H1 (cell line): ENCODE results near the gene AGRN. TPM values are rescaled to one million over a fixed set of nuclear protein-coding genes. Genes with fewer than 3 reads are reported as not detected.

Source experiments
- CTCF ChIA-PET: fragments of 300-600 bp; sonication (Branson Sonifier 250); formaldehyde crosslinking; loops from one replicate; lab custom pipeline; 2021; ENCODE audit not compliant: partially characterized antibody; lab: Charles Lee
- POLR2A ChIA-PET: fragments of 300-600 bp; sonication (Branson Sonifier 250); formaldehyde crosslinking; loops from one replicate; lab custom pipeline; 2021; ENCODE audit warnings: inconsistent platforms; ENCODE audit not compliant: partially characterized antibody; lab: Charles Lee
- DNase-seq, 2 experiments: peaks; one replicate each; pipeline versions ENCODE4 v3.0.0 to v3.0.0-alpha.2; 2010 to 2022; ENCODE audit warnings: low spot score in 2 of 2, low read depth in 1 of 2, mixed read lengths in 1 of 2
- FAIRE-seq: peaks from 2 replicates; lab custom pipeline; 2011; peaks lifted over from hg19 to GRCh38; lab: Jason Lieb, UNC
- H2AFZ ChIP-seq: 2 replicates; pipeline ENCODE4 v1.8.1; 2012; ENCODE audit warnings: low read length, inconsistent platforms
- H2AK5ac ChIP-seq: 2 replicates; pipeline ENCODE4 v1.6.1; 2013; ENCODE audit warnings: low read depth, low read length
- H2BK120ac ChIP-seq: replicated peaks from 2 replicates; pipeline ENCODE3; 2013; ENCODE audit warnings: low read depth, low read length, inconsistent platforms
- H2BK12ac ChIP-seq: 2 replicates; pipeline ENCODE4 v1.6.1; 2013; ENCODE audit warnings: low read depth, low read length
- H2BK15ac ChIP-seq: 2 replicates; pipeline ENCODE4 v1.6.1; 2013; ENCODE audit warnings: low read length
- H2BK20ac ChIP-seq: 2 replicates; pipeline ENCODE4 v1.6.1; 2013; ENCODE audit warnings: low read length
- H2BK5ac ChIP-seq: 2 replicates; pipeline ENCODE4 v1.6.1; 2013; ENCODE audit warnings: low read depth, low read length
- H3K14ac ChIP-seq: 2 replicates; pipeline ENCODE4 v1.6.1; 2013; ENCODE audit warnings: inconsistent platforms; ENCODE audit not compliant: insufficient read length
- H3K18ac ChIP-seq: 2 replicates; pipeline ENCODE4 v1.6.1; 2013; ENCODE audit warnings: low read length; ENCODE audit errors: extremely low read depth
- H3K23ac ChIP-seq: 2 replicates; pipeline ENCODE4 v1.6.1; 2013; ENCODE audit warnings: inconsistent platforms; ENCODE audit not compliant: insufficient read length
- H3K23me2 ChIP-seq: 2 replicates; pipeline ENCODE4 v1.6.1; 2013; ENCODE audit warnings: low read depth, low read length
- H3K27ac ChIP-seq: 2 replicates; pipeline ENCODE4 v1.6.1; 2011; ENCODE audit warnings: low read depth, low read length, inconsistent platforms
- H3K27me3 ChIP-seq, 4 experiments: replicated peaks in 1 of 4; 1 replicate in 1 of 4; 2 replicates in 3 of 4; pipeline versions ENCODE4 v1.6.1 to v1.8.1; 2011 to 2013; ENCODE audit warnings: low read length in 3 of 4, mild to moderate bottlenecking in 3 of 4, inconsistent platforms in 2 of 4, mixed read lengths in 2 of 4, moderate library complexity in 1 of 4; ENCODE audit not compliant: control insufficient read depth in 3 of 4, insufficient read depth in 3 of 4; ENCODE audit errors: extremely low read depth in 1 of 4
- H3K36me3 ChIP-seq, 4 experiments: 2 replicates each; pipeline versions ENCODE4 v1.6.1 to v1.8.1; 2011 to 2013; ENCODE audit warnings: mild to moderate bottlenecking in 4 of 4, low read length in 3 of 4, moderate library complexity in 2 of 4, control low read depth in 1 of 4, inconsistent platforms in 1 of 4; ENCODE audit not compliant: insufficient read depth in 4 of 4, control insufficient read depth in 2 of 4
- H3K4ac ChIP-seq: replicated peaks from 2 replicates; pipeline ENCODE3; 2013; ENCODE audit warnings: low read length, low read depth, mixed read lengths, inconsistent platforms; ENCODE audit not compliant: insufficient read length
- H3K4me1 ChIP-seq, 4 experiments: replicated peaks in 1 of 4; 1 replicate in 1 of 4; 2 replicates in 3 of 4; pipeline versions ENCODE4 v1.6.1 to v1.8.1; 2011 to 2013; ENCODE audit warnings: low read length in 3 of 4, inconsistent platforms in 2 of 4, mixed read lengths in 1 of 4; ENCODE audit not compliant: insufficient read depth in 4 of 4, control insufficient read depth in 3 of 4
- H3K4me2 ChIP-seq, 2 experiments: 2 replicates each; pipeline versions ENCODE4 v1.6.1 to v1.8.1; 2011 to 2013; ENCODE audit warnings: low read depth in 2 of 2, low read length in 2 of 2, control low read depth in 1 of 2, inconsistent platforms in 1 of 2, mild to moderate bottlenecking in 1 of 2; ENCODE audit not compliant: insufficient read depth in 1 of 2
- H3K4me3 ChIP-seq, 4 experiments: fragments of 200-600, 300-600 bp in 1 of 4; sonication (generic), shearing (Covaris generic), sonication (Bioruptor Twin) in 1 of 4; 2 replicates each; pipeline versions ENCODE4 v1.5.1 to v1.8.1; 2011 to 2016; ENCODE audit warnings: low read length in 4 of 4, low read depth in 3 of 4, control low read depth in 2 of 4, inconsistent platforms in 2 of 4, mild to moderate bottlenecking in 2 of 4, mixed read lengths in 1 of 4, moderate library complexity in 1 of 4; ENCODE audit not compliant: insufficient read depth in 2 of 4; ENCODE audit errors: extremely low read depth in 1 of 4
- H3K56ac ChIP-seq: replicated peaks from 2 replicates; pipeline ENCODE3; 2013; ENCODE audit warnings: low read depth, mild to moderate bottlenecking, mixed read lengths, low read length, inconsistent platforms; ENCODE audit not compliant: insufficient read length
- H3K79me1 ChIP-seq: 2 replicates; pipeline ENCODE4 v1.6.1; 2013; ENCODE audit warnings: low read depth, low read length, control low read depth
- H3K79me2 ChIP-seq, 2 experiments: 2 replicates each; pipeline versions ENCODE4 v1.6.1 to v1.8.1; 2012 to 2013; ENCODE audit warnings: low read length in 2 of 2, mild to moderate bottlenecking in 2 of 2, inconsistent platforms in 1 of 2; ENCODE audit not compliant: insufficient read depth in 2 of 2, control insufficient read depth in 1 of 2
- H3K9ac ChIP-seq, 4 experiments: replicated peaks in 1 of 4; 1 replicate in 1 of 4; 2 replicates in 3 of 4; pipeline versions ENCODE4 v1.6.1 to v1.8.1; 2011 to 2013; ENCODE audit warnings: low read depth in 3 of 4, low read length in 3 of 4, control low read depth in 2 of 4, mild to moderate bottlenecking in 2 of 4, moderate library complexity in 2 of 4, inconsistent platforms in 1 of 4; ENCODE audit errors: extremely low read depth in 1 of 4
- H3K9me3 ChIP-seq, 2 experiments: 2 replicates each; pipeline versions ENCODE4 v1.6.1 to v1.8.1; 2012 to 2013; ENCODE audit warnings: mild to moderate bottlenecking in 2 of 2, moderate library complexity in 2 of 2, control low read depth in 1 of 2, inconsistent platforms in 1 of 2, low read depth in 1 of 2, low read length in 1 of 2, mixed read lengths in 1 of 2; ENCODE audit not compliant: insufficient read depth in 2 of 2
- H4K20me1 ChIP-seq, 2 experiments: replicated peaks in 1 of 2; 2 replicates each; pipeline versions ENCODE3 to v1.8.1; 2011 to 2013; ENCODE audit warnings: inconsistent platforms in 2 of 2, low read length in 2 of 2, mild to moderate bottlenecking in 1 of 2; ENCODE audit not compliant: insufficient read depth in 2 of 2, control insufficient read depth in 1 of 2
- H4K5ac ChIP-seq: 2 replicates; pipeline ENCODE4 v1.6.1; 2013; ENCODE audit warnings: low read length, low read depth, mixed read lengths, inconsistent platforms; ENCODE audit not compliant: insufficient read length
- H4K8ac ChIP-seq: 2 replicates; pipeline ENCODE4 v1.8.0; 2013; ENCODE audit warnings: mild to moderate bottlenecking, moderate library complexity, low read length, inconsistent platforms; ENCODE audit not compliant: insufficient read depth; ENCODE audit errors: extremely low read depth
- H4K91ac ChIP-seq: replicated peaks from 2 replicates; pipeline ENCODE3; 2013; ENCODE audit warnings: low read length, mixed read lengths, inconsistent platforms; ENCODE audit not compliant: insufficient read length
- BCL11A ChIP-seq, 2 experiments: IDR thresholded peaks; one replicate each; pipeline ENCODE4 v1.6.1; 2011; ENCODE audit warnings: low read depth in 2 of 2, low read length in 2 of 2, mild to moderate bottlenecking in 2 of 2
- FOSL1 ChIP-seq: IDR thresholded peaks from 2 replicates; pipeline ENCODE4 v1.6.1; 2011; ENCODE audit warnings: mild to moderate bottlenecking, low read depth, low read length, moderate library complexity; ENCODE audit not compliant: insufficient read depth
- GABPA ChIP-seq: IDR thresholded peaks from 2 replicates; pipeline ENCODE4 v1.6.1; 2011; ENCODE audit warnings: mild to moderate bottlenecking, low read length, moderate library complexity, borderline replicate concordance; ENCODE audit not compliant: insufficient read depth
- MAFK ChIP-seq: IDR thresholded peaks from 2 replicates; pipeline ENCODE4 v1.6.1; 2012; ENCODE audit warnings: low read depth, mild to moderate bottlenecking, improper control_type of control experiment, low read length
- POU5F1 ChIP-seq: IDR thresholded peaks from 2 replicates; pipeline ENCODE4 v1.6.1; 2011; ENCODE audit warnings: low read depth, mild to moderate bottlenecking, low read length, moderate library complexity
- WGBS, 2 experiments: shearing (Covaris generic) in 1 of 2; methylation state at CpG; one replicate each; pipeline versions ENCODE4 v1.1.6 to v1.1.7; 2013 to 2015; ENCODE audit warnings: low lambda C conversion rate in 2 of 2, mixed read lengths in 2 of 2, inconsistent platforms in 1 of 2, low coverage in 1 of 2, missing lambda C conversion rate in 1 of 2; ENCODE audit not compliant: insufficient replicate concordance in 2 of 2, insufficient coverage in 1 of 2, insufficient read length in 1 of 2; ENCODE audit errors: extremely low coverage in 1 of 2, missing lambda C conversion rate in 1 of 2; 5-methylcytosine and 5-hydroxymethylcytosine counted together
- polyA plus RNA-seq, 7 experiments: library from polyadenylated mRNA; depleted of rRNA in 3 of 7; stranded (reverse) in 5 of 7; unstranded in 2 of 7; fragments of >200 nt in 5 of 7; fragments of 200-250 nt in 2 of 7; gene quantifications; 1 replicate in 5 of 7; 2 replicates in 1 of 7; 4 replicates in 1 of 7; pipeline versions ENCODE4 v1.2.1 to v1.2.3, GENCODE V29; 2011 to 2013; ENCODE audit warnings: missing spikeins in 2 of 7, mixed read lengths in 2 of 7
- total RNA-seq: library from RNA; stranded (reverse); fragmentation: NEBNext Ultra II Directional; extraction: Animal tissue kit (Norgen Biotek cat#: 25700); gene quantifications from 2 replicates; pipeline ENCODE4 v1.2.1, GENCODE V29; 2021

The AGRN gene
- total and polyA plus RNA-seq, 2 of the 8 experiments (the other 6 are each of a cell fraction or from before 2014, with no cell fraction given) = 52.3 to 155 TPM

DNA sequence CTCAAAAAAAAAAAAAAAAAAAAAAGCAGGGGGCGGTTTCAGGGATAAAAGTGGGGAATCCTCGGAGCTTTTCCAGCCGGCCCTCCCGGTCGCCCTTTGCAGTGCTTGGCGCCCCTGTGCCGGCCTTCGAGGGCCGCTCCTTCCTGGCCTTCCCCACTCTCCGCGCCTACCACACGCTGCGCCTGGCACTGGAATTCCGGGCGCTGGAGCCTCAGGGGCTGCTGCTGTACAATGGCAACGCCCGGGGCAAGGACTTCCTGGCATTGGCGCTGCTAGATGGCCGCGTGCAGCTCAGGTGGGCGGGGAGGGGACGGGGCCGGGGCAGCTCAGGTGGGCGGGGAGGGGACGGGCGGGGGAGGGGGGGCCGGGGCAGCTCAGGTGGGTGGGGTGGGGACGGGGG is 28.8 kb downstream of the AGRN start:
- FAIRE-seq (no peak), DNase-seq (no peak)
- H4K8ac ChIP-seq = no peak overlapping the region
- H4K20me1 ChIP-seq = peaks cover 2 to 17% of the 10 kb centered on the region in 2 experiments
- ChIA-PET CTCF (interaction anchor here (0.9 to 2.4 kb wide), 2 partner anchors 9 to 15 kb away, joined by 4 to 6 read pairs; no protein-coding TSS in a partner anchor), POLR2A (interaction anchor here (1.1 to 1.7 kb wide), 2 partner anchors 11 to 17 kb away, joined by 4 to 5 read pairs; no protein-coding TSS in a partner anchor)
- H3K4me3 ChIP-seq = no peak overlapping the region
- H2AK5ac ChIP-seq = no peak overlapping the region
- H3K18ac ChIP-seq = no peak overlapping the region
- H2AFZ ChIP-seq = no peak overlapping the region
- H3K27me3 ChIP-seq = no peaks in the 10 kb centered on the region
- no peaks in the 10 kb centered on the region for H3K9me3 ChIP-seq
- no peak overlapping the region for H4K91ac ChIP-seq
- H3K36me3 ChIP-seq = peaks cover 8 to 83% (median 44%) of the 10 kb centered on the region in 4 experiments
- H2BK5ac ChIP-seq = no peak overlapping the region
- H2BK120ac ChIP-seq = no peak overlapping the region
- H3K4ac ChIP-seq = no peak overlapping the region
- TF ChIP-seq BCL11A (IDR thresholded peaks at IDR 0.05; ENCODE audit: low read depth in 2 of 2, low read length in 2 of 2) = no peak
- no peak for TF ChIP-seq POU5F1
- no peak for TF ChIP-seq FOSL1
- TF ChIP-seq GABPA = no peak
- no peak for TF ChIP-seq MAFK
- no peak overlapping the region for H4K5ac ChIP-seq
- no peak overlapping the region for H2BK15ac ChIP-seq
- H3K27ac ChIP-seq = no peak overlapping the region
- H2BK20ac ChIP-seq = no peak overlapping the region
- no peaks in the 10 kb centered on the region for H3K79me2 ChIP-seq
- no peak overlapping the region for H3K9ac ChIP-seq
- H3K23me2 ChIP-seq = no peaks in the 10 kb centered on the region
- no peak overlapping the region for H3K23ac ChIP-seq
- no peak overlapping the region for H3K14ac ChIP-seq
- H3K56ac ChIP-seq = no peak overlapping the region
- no peak overlapping the region for H2BK12ac ChIP-seq
- peaks cover 7% of the 10 kb centered on the region for H3K79me1 ChIP-seq
- no peak overlapping the region for H3K4me2 ChIP-seq
- H3K4me1 ChIP-seq = no peaks in the 10 kb centered on the region
- WGBS, 2 experiments = 89% methylated on average over 9 of the region's 28 CpGs; no CpG with 5 or more reads in 1 of the 2 experiments
